ENCODE data around the gene SV2A.

Gene SV2A

DNA sequence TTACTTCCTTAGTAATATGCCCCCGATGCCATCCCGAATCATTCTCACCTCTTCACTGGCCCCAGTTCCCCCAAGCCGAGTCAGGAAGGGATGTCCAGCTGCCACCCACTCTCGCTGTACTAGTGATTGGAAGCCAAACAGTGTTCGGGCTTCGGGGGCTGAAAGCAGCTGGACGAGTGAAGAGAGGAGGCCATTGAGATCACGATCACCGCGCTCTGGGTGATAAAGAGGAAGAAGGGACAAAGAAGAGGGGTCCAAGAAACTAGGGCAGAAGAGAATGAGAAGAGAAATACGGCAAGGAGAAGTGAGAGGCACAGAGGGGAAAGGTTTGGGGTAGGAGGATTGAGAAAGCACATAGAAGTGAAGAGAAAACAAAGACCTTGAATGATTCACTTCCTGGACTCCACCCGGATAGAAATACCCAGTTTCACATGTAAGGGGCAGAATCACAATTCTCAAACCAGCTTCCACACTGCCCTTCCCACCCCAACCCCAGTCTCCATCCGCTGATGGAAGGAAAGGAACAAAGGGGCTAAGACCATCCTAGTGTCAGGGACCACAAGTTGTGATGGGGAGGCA, 13.7 kb upstream of the SV2A start:
- in situ Hi-C loops (cut with MboI; ENCODE audit: low sequenced_read_pairs), result no loop called here

DNA sequence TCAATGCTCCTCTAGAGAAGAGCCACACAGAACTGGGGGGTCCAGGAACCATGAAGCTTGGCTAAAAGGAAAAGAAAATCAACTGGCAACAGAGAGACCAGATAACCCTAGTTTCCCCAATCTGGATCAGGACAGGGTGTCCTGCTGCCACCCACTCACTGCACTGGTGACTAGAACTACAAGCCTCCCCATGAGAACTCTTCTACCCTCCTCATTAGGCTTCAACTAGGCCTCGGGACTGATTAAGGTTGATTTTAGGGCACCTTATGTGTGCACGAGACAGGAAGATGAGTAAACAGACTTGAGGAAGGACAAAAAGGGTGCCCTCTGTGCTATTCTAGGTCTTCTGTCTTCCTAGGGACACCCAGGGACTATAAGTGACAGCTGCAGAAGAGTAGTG, 12.2 kb upstream of the SV2A start:
- in situ Hi-C loops (cut with MboI; ENCODE audit: low sequenced_read_pairs), result no loop called here

DNA sequence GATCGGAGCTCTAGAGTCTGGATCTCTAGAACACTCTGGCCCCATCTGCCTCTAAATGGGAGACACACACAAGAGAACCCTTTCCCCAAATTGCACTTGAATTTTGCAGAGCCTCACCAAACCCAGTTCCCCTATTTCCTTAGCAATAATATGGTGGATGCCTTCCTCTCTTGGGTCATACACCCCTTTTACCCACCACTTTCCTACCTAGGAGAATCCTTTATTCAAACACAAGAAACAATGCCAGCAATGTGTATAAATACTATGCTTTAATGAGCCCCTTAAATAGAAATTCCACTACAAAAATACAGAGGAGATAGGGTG, 10.7 kb upstream of the SV2A start:
- in situ Hi-C loops (cut with MboI; ENCODE audit: low sequenced_read_pairs), result no loop called here

DNA sequence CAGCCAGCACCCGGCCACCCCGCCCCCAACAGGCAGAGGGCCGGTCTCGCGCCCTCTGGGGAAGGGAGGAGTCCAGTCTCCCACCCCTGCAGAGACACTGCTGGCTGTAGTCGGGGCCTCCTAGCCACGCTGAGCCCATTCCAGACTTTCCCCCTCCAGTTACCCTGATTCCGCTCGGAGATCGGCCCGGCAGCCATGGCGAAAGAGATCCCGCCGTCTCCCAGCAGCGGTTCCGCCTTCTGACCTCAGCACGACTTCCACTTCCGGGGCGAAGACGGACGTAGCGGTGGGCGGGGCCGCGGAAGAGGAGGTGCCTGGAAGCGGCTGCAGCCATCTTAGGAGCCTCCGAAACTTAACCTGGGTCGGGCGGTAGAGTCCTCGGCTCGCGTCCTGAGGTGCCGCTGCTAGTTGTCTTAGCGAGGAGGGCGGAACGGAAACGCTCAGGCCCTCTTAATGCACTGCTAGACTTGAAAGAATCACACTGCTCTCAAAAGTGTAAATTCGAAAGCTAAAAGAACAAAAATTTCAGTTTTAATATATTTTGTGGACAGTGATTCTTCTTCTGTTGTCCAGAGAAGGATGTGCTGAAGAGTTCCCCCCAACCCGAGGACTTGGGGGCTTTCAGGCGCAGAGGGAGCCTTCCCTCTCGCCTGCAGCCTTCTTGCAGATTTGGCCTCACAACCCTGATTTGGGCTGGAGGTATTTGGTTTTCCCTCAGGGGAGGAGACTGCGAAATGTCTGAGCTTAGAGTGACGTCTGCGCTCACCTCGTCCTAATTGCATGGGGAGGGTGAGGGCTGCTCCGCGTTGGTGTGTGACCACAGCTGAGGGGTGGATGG, 10.1 kb upstream of the SV2A start, which contains the start of gene SF3B4:
Gene SF3B4, minus strand, starts transcription at position 241 of the 838 bp plus-strand sequence. Its CDS starts 44 bp downstream, at position 197.
- in situ Hi-C loops (cut with MboI; ENCODE audit: low sequenced_read_pairs), result no loop called here

DNA sequence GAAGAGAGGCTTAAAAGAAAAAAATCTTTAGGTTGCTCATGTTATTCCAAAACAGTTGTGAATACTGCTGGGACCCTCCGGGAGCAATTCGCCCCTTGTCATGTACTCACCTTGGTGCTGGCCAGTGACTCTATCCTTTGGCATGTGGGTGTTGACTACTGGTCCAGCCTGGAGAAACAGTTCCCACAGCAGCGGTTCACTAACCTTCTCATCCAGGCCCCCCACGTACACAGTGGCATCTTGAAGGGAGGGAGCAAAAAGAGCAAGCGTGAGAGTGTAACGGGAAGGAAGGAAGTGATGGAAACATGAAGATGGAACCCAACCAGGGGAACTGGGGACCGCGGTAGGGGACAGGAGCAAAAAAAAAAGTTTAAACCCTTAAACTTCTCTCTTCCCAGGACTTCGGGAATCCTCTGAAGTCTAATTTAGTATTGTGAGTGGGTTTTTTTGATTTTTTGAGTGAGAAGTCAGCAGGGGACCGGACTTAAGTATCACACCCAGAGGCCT, 9.5 kb upstream of the SV2A start:
- in situ Hi-C loops (cut with MboI; ENCODE audit: low sequenced_read_pairs), result no loop called here

DNA sequence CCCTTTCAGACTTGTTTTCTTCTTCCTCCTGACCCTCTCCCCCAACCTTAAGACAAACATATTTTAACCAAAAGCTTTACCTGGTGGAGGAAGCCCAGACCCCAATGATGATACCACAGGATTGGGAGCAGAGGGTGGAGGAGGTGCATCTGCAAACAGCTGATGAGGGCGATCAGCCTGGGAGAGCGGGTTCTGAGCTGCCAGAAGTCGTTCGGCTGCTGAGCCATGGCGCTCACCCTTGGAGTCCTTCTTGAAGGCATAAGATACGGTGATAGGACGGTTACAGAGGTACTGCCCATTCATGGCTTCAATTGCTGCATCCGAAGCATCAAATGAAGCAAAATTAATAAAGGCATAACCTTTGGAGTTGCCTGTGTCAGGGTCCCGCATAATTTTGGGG, 8.7 kb upstream of the SV2A start:
- in situ Hi-C loops (cut with MboI; ENCODE audit: low sequenced_read_pairs), result no loop called here

DNA sequence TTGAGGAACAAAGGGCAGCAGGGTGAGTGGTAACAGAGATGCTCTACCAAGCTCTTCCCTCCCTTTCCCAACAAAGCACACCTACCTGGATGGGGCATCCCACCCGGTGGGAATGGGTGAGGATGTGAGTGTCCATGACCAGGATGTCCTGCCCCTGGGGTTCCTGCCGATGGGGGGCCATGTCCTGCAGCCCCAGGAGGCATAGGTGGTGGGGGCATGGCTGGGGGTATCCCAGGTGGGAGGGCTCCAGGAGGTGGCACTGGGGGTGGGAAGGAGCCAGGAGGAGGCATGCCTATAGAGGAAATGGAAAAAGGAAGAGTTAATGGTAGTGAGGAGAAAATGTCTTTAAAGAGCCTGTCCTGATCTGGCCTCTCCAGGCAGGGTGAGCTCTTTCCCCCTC, 8.1 kb upstream of the SV2A start:
- in situ Hi-C loops (cut with MboI; ENCODE audit: low sequenced_read_pairs), result no loop called here

DNA sequence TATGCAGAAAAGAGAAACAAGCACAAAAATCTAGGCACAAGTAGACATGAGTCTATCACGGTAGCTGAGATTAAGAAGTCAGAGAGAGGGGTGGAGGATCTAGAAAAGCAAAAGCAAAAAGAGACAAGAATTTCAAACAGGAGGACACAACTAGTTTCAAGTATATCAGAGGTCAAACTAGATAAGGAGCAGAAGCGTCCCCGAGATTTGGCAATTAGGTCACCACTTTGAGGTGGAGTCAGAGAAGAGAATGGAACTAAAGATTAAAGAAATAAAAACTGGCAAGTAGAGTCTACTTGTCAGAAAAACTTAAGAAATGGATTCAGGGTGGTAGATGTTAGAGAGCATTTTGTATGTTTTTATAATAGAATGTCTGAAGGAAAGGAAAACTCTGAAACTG, 7.7 kb upstream of the SV2A start:
- in situ Hi-C loops (cut with MboI; ENCODE audit: low sequenced_read_pairs), result no loop called here

DNA sequence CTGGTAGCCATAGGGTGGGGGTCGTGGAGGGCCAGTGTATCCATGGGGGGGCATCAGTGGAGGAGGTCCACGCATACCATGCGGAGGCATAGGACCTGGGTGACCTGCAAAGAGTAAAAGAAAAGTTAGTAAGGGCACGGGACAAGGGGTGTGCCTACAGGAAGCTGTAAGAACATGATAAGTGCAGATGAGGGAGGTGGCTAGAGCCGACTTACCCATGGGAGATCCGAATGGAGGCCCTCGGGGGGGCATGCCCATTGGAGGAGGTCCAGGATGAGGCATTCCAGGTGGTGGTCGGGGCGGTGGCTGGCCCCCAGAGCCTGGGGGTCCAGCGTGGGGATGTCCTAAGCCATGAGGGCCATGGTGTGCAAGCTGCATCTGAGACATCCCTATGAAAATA, 6.0 kb upstream of the SV2A start:
- in situ Hi-C loops (cut with MboI; ENCODE audit: low sequenced_read_pairs), result no loop called here

DNA sequence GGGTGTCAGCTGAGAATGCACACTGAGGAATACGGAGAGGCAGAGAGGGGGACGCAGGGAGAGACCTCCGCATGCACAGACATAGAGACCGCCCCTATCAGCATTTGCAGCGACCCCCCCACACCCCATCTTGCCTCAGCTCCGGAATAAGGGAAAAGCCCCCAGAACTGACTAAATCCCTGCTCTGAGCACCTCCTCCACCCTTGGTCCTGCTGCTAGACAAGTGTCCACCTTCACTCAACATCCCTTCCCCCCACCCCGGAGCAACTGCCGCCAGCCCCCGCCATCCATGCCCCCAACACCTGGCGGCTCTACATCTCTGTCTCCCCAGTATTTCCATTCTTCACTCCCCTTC, 769 bp downstream of the SV2A start:
- in situ Hi-C loops (cut with MboI; ENCODE audit: low sequenced_read_pairs), result no loop called here

DNA sequence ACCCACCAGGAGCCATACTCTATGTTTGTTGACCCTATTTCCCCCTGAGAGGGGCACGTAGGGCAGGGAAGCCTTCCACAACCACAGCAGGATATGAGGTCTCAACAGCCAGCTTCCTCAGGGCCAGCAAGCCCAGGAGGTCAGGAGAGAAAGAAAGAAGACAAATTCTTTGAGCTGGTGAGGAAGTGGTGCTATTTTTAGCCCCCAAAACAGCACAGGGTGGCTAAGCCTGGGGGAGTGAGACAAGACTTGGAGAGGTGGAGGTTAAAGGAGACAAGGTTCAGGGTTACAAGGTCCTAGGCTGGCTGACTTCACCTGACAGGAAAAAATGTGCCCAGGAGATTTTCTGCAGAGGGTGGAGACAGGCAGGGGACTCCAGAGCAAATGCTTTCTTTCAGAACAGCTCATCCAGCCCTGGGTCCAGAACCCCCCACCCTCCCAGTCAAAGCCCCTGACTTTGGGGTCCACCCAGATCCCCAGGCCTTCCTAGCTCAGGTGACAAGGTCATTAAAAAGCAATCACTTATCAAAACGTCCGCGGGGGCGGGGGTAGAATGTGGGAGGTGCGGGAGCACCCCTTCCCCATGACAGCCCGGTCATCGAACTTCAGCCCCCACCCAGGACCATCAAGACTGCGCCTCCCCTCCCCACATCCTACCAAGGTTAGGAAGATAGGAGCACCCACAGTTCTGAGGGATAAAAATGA, 1.3 kb downstream of the SV2A start:
- in situ Hi-C loops (cut with MboI; ENCODE audit: low sequenced_read_pairs), result no loop called here

DNA sequence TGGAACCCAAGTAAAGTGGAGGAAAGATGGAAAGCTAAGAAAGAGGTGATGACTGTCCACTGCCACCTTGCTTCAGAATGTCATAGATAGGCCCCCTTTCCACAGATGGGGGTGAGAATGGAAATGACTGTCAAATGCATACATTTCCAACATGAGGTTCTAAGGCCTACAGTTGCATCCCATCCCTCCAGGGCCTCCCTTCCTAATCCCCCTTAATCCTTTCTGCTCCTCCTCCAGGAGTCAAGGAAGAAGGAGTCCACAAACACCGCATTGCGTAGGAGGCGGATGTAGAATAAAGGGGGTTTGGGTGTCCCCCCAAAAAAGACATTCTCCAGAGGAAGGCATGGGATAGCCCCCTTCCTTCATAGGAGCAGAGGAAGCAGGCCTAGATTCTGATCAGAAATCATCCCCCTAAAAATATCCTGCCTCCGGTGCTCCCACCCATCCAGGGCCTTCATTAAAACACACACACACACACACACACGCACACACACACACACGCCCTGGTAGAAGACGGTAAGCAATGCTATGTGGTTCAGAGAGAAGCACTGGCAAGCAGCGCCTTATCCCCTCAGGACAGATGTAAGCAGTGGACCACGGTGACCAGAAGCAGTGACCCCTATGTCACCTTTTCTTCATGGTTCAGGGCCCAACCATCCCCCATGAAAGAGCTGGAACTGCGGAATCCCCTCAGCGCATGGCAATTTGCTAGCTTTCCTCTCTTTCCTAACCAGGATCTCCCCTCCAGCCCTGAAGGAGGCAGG, 2.0 kb downstream of the SV2A start:
- in situ Hi-C loops (cut with MboI; ENCODE audit: low sequenced_read_pairs), result no loop called here

DNA sequence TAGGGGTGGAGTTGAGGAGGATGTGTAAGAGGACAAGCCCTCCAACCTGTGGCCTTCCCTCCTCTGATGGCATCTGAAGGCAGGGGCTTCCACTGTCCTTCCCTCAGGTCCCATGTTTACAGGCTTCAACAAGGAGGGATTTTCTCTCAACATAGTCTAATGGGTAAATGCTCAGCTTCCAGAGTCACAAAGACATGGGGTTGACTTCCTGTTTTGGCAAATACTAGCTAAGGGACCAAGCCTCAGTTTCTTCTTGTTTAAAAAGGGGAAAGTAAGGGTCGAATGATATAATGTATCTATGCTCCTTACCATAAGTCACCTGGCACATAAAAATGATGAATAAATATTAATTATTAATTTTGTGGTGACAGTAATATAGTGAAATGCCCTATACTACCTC, 3.1 kb downstream of the SV2A start:
- in situ Hi-C loops (cut with MboI; ENCODE audit: low sequenced_read_pairs), result no loop called here

DNA sequence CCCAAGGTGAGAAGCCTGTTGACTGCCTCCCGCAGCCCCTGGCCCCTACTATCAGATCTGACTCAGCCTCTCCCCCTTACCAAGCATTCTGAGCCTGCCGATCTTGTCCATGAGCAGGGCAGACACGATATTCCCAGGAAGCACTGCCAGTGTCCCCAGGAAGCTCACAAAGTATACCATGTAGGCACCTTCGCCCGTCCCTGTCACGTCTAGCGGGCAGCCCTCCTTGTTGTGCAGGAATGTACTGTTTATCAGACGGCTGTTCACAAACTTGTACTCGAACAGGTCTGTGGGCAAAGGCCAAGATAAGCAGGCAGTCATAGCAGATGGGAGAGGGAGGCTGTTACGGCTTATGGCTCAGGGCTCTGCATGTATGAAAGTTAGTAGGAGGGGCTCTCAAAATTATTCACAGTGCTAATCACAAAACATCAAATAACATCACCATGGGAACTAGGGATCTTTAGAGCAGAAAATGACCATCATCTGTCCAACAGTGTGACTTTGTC, 11.0 kb downstream of the SV2A start:
- in situ Hi-C loops (cut with MboI; ENCODE audit: low sequenced_read_pairs), result loop anchor here (10.0 kb wide), 1 partner anchor 288 kb away; no protein-coding TSS in a partner anchor

DNA sequence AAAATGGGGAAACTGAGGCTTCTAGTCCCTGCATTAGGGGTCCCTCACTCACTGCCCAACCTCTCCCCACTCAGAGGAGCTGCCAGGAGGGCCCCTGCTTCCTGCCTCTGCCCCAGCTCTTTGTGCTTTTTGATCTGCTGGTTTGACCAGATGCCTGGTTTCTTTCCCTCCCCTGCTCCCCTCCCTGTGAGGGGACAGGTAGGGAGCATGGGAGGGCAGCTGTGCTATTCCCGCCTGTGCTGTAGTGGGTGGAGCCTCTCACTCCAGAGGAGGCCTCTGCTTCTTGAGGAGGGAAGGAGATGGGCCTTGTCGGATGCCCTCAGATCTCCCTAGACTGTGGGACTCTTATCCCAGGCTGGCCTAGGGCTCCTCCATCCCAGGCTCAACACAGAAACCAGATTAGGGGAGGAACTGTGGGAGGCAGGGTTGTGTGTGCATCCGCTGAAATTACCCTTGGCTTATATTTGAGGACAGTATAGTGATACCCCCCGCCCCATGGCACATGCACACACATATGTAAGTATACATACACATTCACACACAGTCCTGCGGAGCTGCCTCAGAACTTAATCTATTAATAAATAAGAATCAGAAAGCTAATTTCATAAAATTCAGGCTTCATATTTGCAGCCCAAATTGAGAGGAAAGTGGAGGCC, 13.7 kb downstream of the SV2A start:
- in situ Hi-C loops (cut with MboI; ENCODE audit: low sequenced_read_pairs), result loop anchor here (10.0 kb wide), 1 partner anchor 291 kb away; no protein-coding TSS in a partner anchor

DNA sequence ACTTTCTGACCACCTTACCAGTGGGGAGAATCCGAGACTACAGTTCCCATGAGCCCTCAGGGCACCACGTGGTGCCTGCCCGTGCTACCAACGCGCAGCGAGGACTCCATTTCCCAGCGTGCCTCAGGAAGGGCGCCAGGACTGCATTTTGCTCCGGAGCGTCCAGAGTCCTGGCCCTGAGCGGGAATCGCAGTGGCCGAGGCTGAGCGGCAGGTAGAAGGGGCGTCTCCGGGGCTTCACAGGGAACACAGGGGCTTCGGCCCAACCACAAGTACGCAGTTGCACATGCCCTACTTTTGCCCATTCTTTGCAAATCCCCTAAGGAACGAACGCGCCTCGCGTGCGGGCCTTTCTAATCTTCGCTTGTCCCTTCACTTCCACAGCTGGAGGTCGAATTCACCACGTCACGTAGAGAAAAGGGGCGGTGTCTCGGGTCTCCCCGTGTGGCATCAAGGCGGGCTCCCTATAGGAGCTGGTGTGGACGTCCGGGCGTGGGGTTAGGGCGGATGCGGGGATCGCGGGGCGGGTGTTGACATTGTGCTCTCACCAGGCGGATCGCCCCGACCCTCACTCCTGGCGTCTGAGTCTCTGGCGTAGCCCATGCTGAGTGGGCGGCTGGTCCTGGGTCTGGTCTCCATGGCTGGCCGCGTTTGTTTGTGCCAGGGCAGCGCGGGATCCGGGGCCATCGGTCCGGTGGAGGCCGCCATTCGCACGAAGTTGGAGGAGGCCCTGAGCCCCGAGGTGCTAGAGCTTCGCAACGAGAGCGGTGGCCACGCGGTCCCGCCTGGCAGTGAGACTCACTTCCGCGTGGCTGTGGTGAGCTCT, 18.0 kb downstream of the SV2A start, which contains the start of gene BOLA1:
Gene BOLA1, plus strand, starts transcription at position 109 of the 825 bp plus-strand sequence. Its CDS starts 492 bp downstream, at position 601.
- in situ Hi-C loops (cut with MboI; ENCODE audit: low sequenced_read_pairs), result loop anchor here (10.0 kb wide), 1 partner anchor 295 kb away; no protein-coding TSS in a partner anchor

DNA sequence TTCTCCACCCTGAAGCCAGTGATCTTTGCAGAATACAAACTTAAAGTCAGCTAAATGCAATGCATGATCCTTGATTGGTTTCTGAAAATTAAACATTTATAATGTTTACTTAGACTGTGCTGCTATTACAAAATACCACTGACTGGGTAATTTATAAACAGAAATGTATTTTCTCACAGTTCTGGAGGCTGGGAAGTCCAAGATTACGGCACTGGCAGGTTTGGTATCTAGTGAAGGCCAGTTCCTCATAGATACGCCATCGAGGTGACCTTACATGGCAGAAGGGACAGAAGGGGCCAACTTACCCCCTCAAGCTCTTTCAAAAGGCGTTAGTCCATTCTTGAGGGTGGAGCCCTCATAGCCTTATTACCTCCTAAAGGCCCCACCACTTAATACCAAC, 21.1 kb downstream of the SV2A start:
- in situ Hi-C loops (cut with MboI; ENCODE audit: low sequenced_read_pairs), result no loop called here

DNA sequence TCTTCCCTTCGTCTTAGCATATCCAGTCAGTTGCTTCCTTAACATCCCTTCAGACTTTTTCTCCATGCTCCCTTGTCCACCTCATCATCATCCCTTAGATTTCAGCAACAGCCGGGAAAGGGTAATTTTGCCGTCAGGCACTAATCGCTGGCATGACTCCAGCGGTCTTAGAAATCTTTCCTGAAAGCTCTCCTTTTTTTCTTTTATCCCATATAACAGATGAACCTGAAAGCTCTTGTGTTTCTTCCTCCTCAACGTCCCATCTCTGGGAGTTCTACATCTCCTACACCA, 28.7 kb downstream of the SV2A start:
- in situ Hi-C loops (cut with MboI; ENCODE audit: low sequenced_read_pairs), result no loop called here

DNA sequence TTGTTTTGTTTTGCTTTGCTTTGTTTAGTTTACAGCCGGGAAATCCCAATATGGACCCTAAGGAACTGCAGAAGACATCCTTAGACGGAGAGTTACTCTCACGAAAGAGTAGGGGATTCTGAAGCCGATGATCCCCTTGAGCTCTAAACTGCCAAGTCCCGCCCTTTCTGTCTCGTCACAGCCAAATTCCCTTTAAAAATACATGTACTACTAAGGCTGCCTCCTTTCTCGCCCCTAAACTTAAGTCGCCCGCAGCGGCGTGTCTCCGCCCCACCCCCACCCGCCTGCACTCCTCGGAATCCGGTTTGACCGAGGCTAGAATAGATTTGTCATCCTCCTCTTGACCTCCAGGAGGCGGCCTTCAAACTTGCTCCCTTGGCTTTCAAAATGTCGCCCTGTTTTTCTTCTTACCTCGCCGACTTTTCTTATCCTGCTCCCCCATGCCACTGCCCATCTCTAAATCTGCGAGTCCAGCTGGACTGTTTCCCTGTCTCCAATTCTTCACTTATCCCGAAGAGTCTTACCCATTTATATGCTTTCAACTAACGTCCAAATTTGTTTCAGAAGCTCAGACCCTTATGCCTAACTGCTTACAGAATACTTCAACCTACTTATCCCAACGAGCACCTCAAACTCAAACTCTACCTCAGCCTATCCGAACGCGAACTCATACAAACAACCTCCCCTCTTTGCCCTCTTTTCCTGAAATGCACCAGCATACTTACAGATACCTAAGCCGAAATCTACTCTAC, 29.2 kb downstream of the SV2A start:
- in situ Hi-C loops (cut with MboI; ENCODE audit: low sequenced_read_pairs), result no loop called here

Measured in HL-60/S4 treated with retinoic acid at 250 ng/mL for 4 days and 3 days (cell line).